GM23248 (cell line): ENCODE measurements around the gene SLF2.

Experiments
- EZH2 ChIP-seq: fragments of 200-600 bp; sonication (generic); IDR thresholded peaks from 2 replicates; pipeline ENCODE4 v1.6.1; 2018; ENCODE audit warnings: antibody characterized with exemption, mild to moderate bottlenecking; ENCODE audit not compliant: insufficient read depth, poor library complexity, severe bottlenecking
- EZH2phosphoT487 ChIP-seq: fragments of 200-600 bp; sonication (generic); IDR thresholded peaks from 2 replicates; pipeline ENCODE4 v1.6.1; 2018; ENCODE audit warnings: antibody characterized with exemption, moderate library complexity, mild to moderate bottlenecking, low read depth; ENCODE audit not compliant: insufficient read depth

DNA sequence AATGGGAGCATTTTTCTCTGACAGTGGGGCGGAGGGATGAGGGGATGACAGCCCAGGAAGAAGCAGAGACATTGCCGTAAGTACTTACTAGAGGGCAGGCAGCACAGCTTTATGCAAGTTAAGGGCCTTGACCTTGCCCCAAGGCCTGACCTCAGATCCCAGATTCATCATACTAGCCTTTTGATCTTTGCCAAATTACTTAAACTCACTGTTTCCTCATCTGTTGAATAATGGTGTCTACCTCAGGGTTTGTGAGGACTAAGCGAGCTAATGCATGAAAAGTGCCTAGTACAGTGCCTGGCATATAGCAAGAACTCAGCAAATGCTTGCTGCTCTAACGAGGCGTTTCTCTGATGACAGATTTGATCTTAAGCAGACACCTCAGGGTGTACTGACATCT is 53.1 kb downstream of the SLF2 start:
- TF ChIP-seq EZH2phosphoT487 (no peak), EZH2 (no peak)
